ENCODE measurements around the gene MED6.

The MED6 gene, protein sequence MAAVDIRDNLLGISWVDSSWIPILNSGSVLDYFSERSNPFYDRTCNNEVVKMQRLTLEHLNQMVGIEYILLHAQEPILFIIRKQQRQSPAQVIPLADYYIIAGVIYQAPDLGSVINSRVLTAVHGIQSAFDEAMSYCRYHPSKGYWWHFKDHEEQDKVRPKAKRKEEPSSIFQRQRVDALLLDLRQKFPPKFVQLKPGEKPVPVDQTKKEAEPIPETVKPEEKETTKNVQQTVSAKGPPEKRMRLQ

DNA sequence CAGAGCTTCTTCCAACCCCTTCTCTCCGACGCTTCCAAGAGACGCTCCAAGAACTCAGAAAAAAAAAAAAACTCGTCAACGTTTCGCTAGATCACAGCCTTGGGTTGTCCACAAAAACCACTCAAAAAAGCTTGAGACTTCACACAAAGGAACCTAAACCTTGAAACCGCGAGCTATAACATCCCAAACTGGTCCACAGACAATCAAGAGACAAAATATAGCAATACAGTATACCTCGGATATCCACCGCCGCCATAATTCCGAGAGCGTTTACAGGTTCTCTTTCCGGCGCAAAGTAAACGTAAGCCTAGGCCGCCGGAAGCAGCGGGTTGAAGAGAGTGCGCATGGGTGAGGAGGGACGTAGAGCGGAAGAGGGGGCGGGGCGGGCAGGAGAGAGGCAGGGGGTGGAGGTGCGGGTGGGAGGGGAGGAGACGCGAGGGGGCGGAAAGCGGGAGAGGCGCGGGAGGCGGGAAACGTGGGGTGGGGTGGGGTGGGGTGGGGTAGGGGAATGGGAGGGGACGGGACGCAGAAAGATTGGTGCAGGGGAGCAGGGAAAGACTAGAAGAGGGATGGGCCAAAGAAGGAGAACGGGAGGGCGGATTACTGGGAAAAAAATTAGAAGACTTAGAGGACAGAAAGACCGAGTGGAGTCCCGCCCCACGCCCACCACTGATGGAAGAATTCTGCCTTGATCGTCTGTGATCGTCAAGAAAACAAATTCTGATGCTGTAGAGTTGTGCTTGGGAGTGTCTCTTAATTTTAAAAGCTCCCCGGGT is at the start of gene MED6:
TSS of gene MED6 (minus strand) at position 274 of the 776 bp plus-strand sequence. CDS start at position 256, 18 bp downstream.
- peak; percentile 71 for DNase-seq (ENCODE audit: low spot score)

DNA sequence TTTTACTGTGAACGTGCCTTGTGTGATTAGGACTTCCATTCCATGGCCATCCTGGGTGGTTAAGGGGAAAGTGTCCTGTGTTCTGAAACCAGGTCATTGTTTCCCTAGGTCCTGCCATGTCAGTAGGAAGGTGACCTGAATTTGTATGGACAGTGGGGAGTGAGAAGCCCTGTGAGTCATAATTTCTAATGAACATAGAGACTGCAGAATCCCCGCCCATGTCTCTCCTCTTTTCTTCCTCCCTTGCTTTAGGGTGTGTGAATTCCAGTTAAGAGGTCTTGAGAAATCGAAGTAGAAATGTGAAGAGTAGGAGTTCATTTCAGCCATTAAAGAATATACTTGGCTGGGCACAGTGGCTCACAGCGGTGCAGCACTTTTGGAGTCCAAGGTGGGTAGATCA is 49.3 kb upstream of the MED6 start:
- DNase-seq (ENCODE audit: low spot score) = no peak

GRCh38 chr14:70648346-70648745 is 47.9 kb upstream of the MED6 start:
- DNase-seq (ENCODE audit: low spot score) = no peak

DNA sequence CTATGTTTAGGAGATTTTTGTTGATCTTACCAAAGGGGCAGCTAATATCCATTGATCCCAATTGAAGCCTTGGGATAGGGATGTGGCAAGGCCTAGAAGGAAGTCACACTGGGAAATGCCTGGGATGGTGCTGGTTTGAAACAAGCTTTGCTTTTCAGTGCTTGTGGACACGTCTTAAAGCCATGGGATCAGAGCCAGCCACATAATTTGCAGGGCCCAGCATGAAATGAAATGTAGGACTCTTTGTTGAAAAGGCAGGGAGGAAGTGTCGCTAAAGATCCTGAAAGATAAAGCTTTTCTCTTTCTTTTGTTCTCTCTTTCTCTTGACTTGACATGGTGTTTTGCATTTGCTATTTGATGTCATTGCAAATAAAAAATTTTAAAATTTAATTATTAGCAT is 46.2 kb upstream of the MED6 start:
- no peak for DNase-seq (ENCODE audit: low spot score)

DNA sequence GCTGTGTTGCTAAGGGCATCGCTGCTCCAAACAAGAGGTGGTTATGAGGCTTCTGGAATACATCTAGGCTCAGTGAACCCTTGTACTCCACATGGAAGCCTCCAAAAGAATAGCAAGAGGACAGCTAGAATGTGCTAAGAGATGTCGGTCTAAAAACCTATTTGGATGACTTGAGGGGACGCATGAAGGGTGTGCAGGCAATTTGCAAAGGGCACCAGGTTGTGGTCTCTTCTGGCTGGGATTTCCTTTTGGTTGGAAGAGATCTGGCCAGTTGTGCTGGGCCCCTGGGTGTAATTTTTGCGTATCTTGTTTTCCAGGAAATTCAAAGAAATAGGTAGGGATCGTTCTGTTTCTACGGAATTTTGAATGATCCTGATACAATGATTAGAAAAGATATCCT is 45.4 kb upstream of the MED6 start:
- DNase-seq (ENCODE audit: low spot score) = no peak

DNA sequence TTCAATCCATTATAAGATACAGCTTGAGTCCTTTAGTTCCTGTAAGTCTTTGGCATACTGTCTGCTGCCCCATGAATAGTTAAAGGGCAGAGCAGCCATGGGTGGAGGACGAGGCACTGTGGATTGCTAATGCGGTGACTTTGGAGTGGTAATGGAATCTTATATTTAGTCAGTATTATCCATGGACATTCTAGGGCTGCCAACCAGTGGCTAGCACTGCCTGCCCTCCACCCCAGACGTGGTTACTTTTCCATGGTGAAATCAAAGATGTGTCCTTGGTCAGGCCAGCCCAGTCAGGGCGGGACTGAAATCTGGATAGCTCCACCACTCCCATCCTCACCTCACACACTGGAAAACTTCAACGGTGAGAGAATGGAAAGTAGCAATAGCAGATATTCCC is 43.5 kb upstream of the MED6 start:
- no peak for DNase-seq (ENCODE audit: low spot score)

DNA sequence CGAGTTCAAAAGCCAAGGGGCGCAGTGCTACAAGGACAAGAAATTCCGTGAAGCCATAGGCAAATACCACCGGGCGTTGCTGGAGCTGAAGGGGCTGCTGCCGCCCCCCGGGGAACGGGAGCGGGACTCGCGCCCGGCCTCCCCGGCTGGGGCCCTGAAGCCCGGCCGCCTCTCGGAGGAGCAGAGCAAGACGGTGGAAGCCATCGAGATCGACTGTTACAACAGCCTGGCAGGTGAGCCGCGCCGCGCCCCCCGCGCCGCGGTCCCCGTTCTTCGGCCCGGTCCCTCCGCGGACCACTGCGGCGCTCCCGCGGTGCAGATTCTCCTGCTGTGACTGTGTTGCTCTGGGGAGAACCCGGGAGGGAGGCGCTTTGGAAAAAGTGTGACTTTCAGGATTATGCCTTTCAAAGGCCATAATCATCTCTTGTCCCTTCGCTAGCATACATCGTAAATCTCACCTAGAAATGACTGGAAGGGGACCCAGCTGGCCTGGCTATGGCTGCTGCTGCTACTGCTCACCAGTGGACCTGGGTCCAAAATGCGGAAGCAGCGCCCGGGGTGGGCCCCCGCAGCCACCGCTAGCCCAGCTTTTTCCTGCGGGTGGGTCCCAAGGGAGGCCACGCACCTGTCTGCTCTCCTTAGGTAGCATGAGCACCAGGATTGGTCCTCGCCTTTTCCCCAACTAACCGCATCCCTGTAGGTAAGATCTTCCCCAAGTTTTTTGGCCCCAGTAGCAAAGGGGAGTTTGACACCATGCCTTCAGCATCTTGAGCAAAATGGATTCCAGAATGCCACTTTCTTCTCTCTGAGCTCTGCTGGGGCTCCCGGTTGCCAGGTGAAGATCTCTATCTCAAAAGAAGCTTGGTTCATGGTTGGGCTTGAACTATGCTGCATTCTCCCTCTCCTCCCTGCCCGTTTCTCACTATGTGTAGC is 42.1 kb upstream of the MED6 start:
- DNase-seq (ENCODE audit: low spot score) = peak; percentile 32

DNA sequence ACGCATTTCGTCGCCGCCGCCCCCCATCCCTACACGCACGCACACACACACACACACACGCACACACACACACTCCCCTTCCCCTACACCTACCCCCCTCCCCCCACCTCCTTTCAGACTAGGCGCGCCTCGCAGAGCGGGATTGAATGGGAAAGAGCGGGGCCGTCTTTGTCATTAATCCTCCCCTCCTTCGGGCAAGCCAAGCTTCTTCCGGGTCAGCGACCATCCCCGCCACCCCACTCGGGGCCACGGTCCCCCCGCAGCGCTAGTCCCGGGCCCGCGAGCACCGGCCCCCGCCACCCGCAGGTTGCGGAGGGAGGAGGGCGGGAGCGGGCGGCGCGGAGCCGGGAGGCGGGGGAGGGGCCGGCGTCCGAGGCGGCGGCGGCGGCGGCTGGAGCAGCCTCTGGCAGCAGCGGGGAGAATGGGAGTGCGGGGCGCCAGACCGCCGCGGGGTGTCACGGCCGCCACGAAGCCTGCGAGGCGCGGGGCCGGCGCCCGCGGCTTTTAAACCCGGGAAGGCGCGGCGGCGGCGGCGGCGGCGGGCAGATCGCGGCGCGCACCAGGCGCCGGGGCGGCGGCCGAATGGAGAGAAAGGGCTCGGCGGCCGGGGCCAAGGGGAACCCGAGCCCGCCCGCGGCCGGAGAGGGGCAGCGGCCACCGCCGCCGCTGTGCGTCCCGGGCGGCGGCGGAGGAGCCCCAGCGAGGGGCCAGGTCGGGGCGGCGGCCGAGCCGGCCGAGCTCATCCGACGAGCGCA is 41.3 kb upstream of the MED6 start, which contains the start of gene TTC9:
TSS of gene TTC9 (plus strand) at position 369 of the 755 bp plus-strand sequence. CDS start at position 583, 214 bp downstream.
- DNase-seq (ENCODE audit: low spot score) = peak; percentile 47

DNA sequence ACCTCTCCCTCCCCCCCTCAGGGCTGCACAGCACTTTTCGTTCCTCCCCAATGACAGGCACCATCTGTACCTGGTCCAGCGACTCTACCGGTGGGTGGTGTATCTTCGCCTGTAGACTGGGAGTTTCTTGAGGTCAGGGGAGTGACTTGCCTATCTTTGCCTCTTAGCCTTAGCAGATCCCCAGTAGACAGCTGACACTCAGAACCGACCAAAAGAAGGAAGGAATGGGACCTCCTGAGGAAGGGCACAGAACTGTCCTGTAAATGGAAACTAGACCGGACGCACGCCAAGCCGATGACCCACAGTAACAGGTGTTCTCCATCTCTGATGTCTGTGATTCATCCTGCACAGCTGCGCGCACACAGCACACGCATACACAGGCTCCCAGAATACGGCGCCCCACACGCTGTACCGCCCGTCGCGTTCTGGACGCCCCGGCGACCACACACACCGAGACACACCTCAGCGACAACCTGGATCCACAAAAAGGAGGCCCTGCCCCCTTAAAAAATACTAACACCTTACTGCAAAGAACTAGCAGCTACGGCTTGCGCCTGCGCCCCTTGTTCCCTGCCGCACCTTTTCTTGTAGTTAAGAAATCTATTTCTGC is 40.6 kb upstream of the MED6 start:
- DNase-seq (ENCODE audit: low spot score) = peak; percentile 45

GRCh38 chr14:70638416-70638815 is 38.0 kb upstream of the MED6 start:
- no peak for DNase-seq (ENCODE audit: low spot score)

- DNase-seq (ENCODE audit: low spot score) = no peak
Observed at GRCh38 chr14:70635971-70636595, 35.6 kb upstream of the MED6 start.

DNA sequence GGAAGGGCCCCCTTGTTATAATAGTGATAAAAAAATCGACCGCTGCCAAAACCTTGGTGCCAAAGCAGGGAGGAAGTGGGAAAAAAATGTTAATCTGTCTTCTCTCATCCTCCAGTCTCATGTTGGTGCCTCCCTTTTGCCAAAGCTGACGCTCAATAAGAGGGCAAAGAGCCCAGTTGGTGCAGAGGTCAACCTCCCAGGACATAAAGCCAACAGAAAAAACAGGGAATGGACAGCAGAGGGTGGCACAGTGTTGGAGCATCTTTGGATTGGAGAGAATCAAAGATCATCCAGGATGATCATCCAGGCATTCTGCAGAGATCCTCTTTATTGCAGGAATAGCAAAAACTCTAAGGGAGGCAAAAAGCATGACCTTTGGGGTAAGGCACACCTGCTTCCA is 31.5 kb upstream of the MED6 start:
- no peak for DNase-seq (ENCODE audit: low spot score)

DNA sequence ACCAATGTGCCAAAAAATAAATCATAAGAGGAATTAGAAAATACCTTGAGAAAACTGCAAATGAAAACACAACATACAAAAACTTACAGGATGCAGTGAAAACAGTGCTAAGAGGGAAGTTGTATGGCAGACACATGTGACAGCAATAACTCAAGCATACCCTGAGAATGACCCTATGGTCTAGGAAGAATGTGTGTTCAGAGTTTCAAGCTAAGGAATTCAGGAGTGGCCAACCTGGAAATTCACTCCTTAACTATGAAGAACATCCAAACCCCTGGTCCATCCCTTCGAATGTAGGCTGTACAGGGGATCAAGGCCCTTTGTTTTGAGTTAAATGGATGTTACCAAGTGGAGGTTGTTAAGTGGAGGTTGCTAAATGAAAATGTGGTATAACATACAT is 24.5 kb upstream of the MED6 start:
- no peak for DNase-seq (ENCODE audit: low spot score)

DNA sequence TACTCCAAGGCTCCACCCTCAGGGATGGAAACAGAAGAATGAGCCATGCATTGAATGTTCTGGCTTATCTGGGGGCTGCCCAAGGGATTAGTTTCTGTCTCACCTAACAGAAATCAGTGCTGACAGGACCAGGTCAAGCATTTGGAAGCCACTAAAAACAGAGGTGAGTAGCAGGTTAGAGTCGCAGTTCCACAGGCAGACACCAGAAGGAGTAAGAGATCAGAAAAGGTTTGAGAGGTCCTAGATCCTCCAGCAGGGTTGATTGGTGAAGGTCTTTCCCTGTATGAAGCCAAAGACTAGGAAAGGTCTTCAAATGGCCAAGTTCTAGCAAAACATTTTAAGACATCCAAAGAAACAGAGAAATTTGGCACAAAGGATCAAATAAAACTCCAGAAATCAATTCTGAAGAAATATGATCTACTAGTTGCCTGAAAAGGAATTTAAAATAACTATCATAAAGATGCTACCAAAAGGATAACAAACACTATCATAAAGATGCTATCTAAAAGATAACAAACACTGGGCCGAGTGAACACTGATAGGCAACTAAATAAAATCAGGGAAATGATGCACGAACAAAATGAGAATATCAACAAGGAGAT is 21.8 kb upstream of the MED6 start:
- no peak for DNase-seq (ENCODE audit: low spot score)

- DNase-seq (ENCODE audit: low spot score) = no peak
Observed at GRCh38 chr14:70619708-70620107, 19.3 kb upstream of the MED6 start.

GRCh38 chr14:70618314-70618713 is 17.9 kb upstream of the MED6 start:
- no peak for DNase-seq (ENCODE audit: low spot score)

DNA sequence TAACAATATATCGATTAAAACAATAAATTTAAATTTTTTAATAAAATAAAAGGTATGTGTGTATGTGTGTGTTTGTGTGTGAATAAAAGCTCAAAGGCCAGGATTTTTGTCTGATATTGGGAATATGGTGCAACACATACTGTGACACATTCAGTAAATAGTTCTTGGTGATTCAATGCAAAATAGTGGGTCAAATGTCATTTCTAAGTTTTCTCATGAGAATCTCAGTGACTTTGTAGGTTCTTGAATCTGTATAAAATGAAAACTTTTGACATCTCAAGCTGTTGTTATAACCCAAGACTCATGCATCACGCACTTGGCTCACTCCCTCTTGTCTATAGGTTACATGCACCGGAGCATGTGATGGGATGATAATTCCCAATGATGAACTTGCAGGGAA is 16.2 kb upstream of the MED6 start:
- DNase-seq (ENCODE audit: low spot score) = no peak

- no peak for DNase-seq (ENCODE audit: low spot score)
Observed at GRCh38 chr14:70611216-70611615, 10.8 kb upstream of the MED6 start.

DNA sequence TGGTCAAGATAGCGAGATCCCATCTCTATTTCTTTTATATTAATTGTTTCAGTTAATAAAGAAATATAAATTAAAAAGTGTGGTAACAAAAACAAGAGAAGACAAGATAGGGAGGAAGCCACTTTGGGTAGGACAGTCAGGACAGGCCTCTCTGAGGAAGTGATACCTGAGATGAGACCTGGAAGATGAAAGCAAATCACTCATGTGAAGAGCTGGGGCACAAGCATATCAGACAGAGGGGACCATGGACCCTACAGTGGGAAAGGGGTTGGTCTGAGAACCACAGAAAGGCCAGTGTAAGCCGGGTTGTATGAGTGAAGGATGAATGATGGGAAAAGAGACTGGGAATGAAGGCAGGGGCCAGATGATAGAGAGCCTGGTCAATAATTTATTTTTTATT is 1.8 kb upstream of the MED6 start:
- no peak for DNase-seq (ENCODE audit: low spot score)

- DNase-seq (ENCODE audit: low spot score) = no peak
Observed at GRCh38 chr14:70601162-70601561, 707 bp upstream of the MED6 start.
